Gastrocnemius medialis (tissue), 4 donors: ENCODE measurements around the gene ZNF718.
"Not testable (repeated sequence)": the region's sequence is repeated elsewhere in the genome, so short reads cannot be mapped to it uniquely, and the experiment has no call there.

Experiments used
- CTCF ChIP-seq, 5 experiments: fragments of 450-650 bp in 3 of 5; fragments of 200-600 bp in 2 of 5; sonication (generic) in 2 of 5; IDR thresholded peaks in 4 of 5; conservative IDR thresholded peaks in 1 of 5; 1 replicate in 4 of 5; 2 replicates in 1 of 5; pipeline ENCODE4 v1.5.1; 2016 to 2019; ENCODE audit warnings: antibody characterized with exemption in 5 of 5, mild to moderate bottlenecking in 3 of 5, moderate library complexity in 3 of 5
- POLR2A ChIP-seq, 2 donors: fragments of 450-650 bp; IDR thresholded peaks; one replicate each; pipeline ENCODE4 v1.6.1; 2017; ENCODE audit warnings: antibody characterized with exemption in 2 of 2, mild to moderate bottlenecking in 2 of 2, moderate library complexity in 2 of 2

DNA sequence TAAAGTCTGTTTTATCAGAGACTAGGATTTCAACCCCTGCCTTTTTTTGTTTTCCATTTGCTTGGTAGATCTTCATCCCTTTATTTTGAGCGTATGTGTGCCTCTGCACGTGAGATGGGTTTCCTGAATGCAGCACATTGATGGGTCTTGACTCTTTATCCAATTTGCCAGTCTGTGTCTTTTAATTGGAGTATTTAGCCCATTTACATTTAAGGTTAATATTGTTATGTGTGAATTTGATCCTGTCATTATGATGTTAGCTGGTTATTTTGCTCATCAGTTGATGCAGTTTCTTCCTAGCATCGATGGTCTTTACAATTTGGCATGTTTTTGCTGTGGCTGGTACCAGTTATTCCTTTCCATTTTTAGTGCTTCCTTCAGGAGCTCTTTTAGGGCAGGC is 45.3 kb downstream of the ZNF718 start:
- TF ChIP-seq CTCF (IDR thresholded peaks at IDR 0.05 in 4 of 5, conservative IDR thresholded peaks at IDR 0.05 in 1 of 5); POLR2A (IDR thresholded peaks at IDR 0.05): not testable (repeated sequence)
